GM20000 (cell line): ENCODE measurements around the gene LLGL2.

Experiments
- DNase-seq: peaks from one replicate; pipeline ENCODE4 v3.0.0; 2012; ENCODE audit warnings: low spot score
- CTCF ChIP-seq: IDR thresholded peaks from 2 replicates; pipeline ENCODE4 v1.5.1; 2012; ENCODE audit warnings: mild to moderate bottlenecking, control low read depth; ENCODE audit errors: extremely low read depth, missing control alignments

LLGL2 gene

DNA sequence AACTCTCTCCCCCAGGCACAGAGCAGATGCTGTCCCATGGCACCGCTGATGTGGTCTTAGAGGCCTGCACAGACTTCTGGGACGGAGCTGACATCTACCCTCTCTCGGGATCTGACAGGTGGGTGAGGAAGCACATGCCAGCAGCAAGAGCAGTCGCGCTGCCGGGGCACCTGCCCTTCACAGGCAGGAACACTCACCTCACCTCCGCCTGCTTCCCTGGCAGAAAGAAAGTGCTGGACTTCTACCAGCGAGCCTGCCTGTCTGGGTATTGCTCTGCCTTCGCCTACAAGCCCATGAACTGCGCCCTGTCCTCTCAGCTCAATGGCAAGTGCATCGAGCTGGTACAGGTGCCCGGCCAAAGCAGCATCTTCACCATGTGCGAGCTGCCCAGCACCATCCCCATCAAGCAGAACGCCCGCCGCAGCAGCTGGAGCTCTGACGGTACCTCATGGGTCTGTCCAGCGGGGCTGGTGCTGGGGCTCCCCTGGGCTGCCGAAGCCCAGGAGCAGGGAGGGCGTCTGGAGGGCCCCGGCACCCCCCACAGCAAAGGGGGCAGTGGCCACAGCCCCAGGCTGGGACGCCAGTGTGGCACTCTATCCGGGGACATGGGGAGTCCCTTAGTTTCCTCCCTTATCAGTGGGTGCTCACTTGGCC is 31.9 kb upstream of the LLGL2 start:
- TF ChIP-seq CTCF: no peak
- DNase-seq: no peak

DNA sequence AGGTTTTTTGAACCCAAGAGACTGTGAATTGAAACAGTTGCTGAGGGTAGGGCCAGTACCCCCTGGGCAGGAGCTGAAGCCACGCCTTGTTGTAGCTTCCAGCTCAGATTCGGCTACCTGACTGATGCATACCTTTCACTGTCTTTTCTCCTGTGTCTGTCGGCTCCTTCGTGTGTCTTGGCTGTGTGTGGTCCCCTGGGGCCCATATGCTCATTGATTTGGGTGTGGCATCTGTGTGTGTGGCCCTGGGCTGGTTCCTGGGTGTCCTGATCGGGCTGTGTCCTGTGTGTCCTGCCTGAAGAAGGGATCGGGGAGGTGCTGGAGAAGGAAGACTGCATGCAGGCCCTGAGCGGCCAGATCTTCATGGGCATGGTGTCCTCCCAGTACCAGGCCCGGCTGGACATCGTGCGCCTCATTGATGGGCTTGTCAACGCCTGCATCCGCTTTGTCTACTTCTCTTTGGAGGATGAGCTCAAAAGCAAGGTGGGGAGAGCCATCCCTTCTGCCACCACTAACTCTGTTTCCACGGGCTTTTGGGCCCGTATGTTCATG is 31.1 kb upstream of the LLGL2 start:
- TF ChIP-seq CTCF: no peak
- no peak for DNase-seq

DNA sequence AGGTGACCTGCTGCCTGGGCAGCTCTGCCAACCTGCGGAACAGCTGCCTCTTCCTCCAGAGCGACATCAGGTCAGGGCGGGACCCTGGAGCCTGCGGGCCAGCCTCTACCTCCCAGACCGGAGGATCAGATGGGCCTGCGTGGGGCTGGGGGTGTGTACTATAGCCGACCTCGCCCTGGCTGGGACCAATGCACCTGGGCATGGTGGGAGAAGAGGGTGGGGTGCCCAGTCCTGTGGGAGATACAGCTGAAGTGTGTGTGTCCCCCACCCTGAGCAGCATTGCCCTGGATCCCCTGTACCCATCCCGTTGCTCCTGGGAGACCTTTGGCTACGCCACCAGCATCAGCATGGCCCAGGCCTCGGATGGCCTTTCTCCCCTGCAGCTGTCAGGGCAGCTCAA is 29.5 kb upstream of the LLGL2 start:
- DNase-seq: no peak
- TF ChIP-seq CTCF: no peak

- TF ChIP-seq CTCF: no peak
- no peak for DNase-seq
These were observed 27.3 kb upstream of the LLGL2 start for GRCh38 chr17:75498039-75498725.

DNA sequence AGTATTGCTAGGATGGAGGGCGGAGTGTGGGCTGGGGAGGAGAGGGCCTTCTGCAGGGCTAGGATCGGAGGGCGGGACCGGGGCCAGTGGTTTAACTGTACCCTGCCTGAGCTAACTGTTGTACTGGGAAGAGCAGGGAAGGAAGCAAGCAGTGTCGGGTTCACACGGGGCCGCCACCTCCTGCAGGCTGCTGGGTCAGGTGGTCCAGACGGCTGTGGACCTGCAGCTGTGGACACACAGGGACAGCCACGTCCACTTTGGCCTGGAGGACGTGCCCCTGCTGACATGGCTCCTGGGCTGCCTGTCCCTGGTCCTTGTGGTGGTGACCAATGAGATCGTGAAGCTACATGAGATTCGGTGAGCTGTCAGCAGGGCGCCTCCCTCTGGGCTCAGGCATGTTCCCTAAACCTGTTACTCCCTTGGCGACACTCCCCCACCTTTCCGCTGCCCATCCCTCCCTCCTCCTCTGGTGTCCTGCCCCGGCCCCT is 26.7 kb upstream of the LLGL2 start:
- DNase-seq: no peak
- no peak for TF ChIP-seq CTCF

- TF ChIP-seq CTCF: no peak
- no peak for DNase-seq
These were observed 26.0 kb upstream of the LLGL2 start for GRCh38 chr17:75499313-75500022.
